Prostate gland (tissue), 2 donors: ENCODE measurements around the gene ZCCHC14. TPM values are rescaled to one million over a fixed set of nuclear protein-coding genes. Genes with fewer than 3 reads are reported as not detected.

ENCODE experiments used
- DNase-seq: peaks from one replicate; pipeline ENCODE4 v3.0.0-alpha.2; 2019; ENCODE audit warnings: low spot score
- H3K27ac ChIP-seq, 2 donors: fragments of 200-600 bp; sonication (generic); 2 replicates each; pipeline ENCODE4 v1.5.1; 2017 to 2019
- H3K27me3 ChIP-seq: fragments of 200-600 bp; sonication (generic); replicated peaks from 2 replicates; pipeline ENCODE4 v1.5.1; 2019; ENCODE audit not compliant: insufficient read depth
- H3K36me3 ChIP-seq, 2 donors: fragments of 200-600 bp; sonication (generic); 1 replicate in 1 of 2; 2 replicates in 1 of 2; pipeline versions ENCODE4 v1.5.1 to v1.8.1; 2017 to 2019
- H3K4me1 ChIP-seq: fragments of 200-600 bp; sonication (generic); replicated peaks from 2 replicates; pipeline ENCODE4 v1.5.1; 2019
- H3K4me3 ChIP-seq, 2 donors: fragments of 200-600 bp; sonication (generic); 2 replicates each; pipeline ENCODE4 v1.5.1; 2017 to 2019
- H3K9me3 ChIP-seq: fragments of 200-600 bp; sonication (generic); 2 replicates; pipeline ENCODE4 v1.5.1; 2017
- POLR2A ChIP-seq: fragments of 450-650 bp; IDR thresholded peaks from one replicate; pipeline ENCODE4 v1.6.1; 2016; ENCODE audit warnings: antibody characterized with exemption, mild to moderate bottlenecking
- POLR2AphosphoS5 ChIP-seq: sonication (generic); formaldehyde crosslinking; IDR thresholded peaks from one replicate; pipeline ENCODE4 v1.6.1; 2017; ENCODE audit warnings: antibody characterized with exemption
- WGBS: methylation state at CpG from one replicate; pipeline ENCODE4 v1.1.5; 2018; 5-methylcytosine and 5-hydroxymethylcytosine counted together
- intact Hi-C: fragments of 100-400 bp; cut with DNase I; formaldehyde crosslinking; loops from one replicate; pipeline ENCODE4 v1.14.2; 2022
- total RNA-seq, 2 donors: library from RNA; depleted of rRNA; stranded (reverse); fragments of >200 nt; gene quantifications; one replicate each; pipeline ENCODE4 v1.1.0, GENCODE V29; 2016
- TF ChIP-seq, protein P1 (sequence below), 4 experiments: fragments of 200-600 bp in 2 of 4; fragments of 450-650 bp in 2 of 4; sonication (generic) in 2 of 4; IDR thresholded peaks; 1 replicate in 3 of 4; 2 replicates in 1 of 4; pipeline ENCODE4 v1.5.1; 2016 to 2019; ENCODE audit warnings: antibody characterized with exemption in 4 of 4, mild to moderate bottlenecking in 2 of 4, moderate library complexity in 2 of 4

The ZCCHC14 gene
- total RNA-seq, 2 donors from 2014 or later = 14.9 to 55.7 TPM

DNA sequence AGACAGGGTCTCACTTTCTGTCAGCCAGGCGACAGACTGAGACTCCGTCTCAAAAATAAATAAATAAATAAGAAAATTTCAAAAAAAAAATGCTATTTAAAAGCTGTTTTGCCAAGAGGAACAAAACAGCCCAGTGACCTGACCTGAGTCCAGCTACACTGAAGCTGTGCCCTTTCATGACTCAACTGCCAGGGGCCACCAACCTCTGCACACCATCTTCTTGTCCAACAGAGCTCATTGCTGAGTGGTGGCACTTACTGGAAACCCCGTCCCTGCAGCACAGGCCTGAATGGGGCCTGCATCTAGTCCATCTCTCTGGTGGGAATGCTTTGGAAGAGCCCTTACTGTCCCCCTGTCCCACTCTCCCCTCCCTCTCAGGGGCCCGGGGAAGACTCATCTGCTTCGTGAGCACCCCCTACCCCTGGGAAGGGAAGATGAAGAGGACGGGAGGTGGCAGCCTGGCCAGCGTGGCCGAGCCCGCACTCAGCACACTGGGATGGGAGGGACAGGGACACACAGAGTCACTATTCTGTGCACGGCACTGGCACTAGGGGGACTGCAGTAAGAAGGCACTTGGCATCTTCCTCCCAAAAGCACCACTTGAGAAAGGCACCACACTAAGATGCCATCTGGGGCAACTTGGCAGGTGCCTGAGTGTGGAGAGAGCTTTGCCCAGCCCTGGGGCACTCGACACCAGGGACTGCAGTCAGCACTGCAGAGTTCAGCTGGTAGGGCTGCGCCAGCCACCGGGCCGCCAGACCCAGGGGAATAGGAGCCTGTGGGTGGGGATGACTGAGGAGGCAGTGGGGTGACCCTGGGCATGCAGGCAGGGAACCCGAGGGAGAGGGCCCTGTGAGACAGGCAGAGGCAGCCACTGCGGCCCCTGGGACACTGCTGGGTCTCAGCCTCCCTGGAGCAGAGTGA, 122.8 kb downstream of the ZCCHC14 start:
- Histone ChIP-seq H3K36me3 (no peaks in the 10 kb centered on the region), H3K4me1 (no peaks in the 10 kb centered on the region), H3K27me3 (no peaks in the 10 kb centered on the region), H3K27ac (no peak overlapping the region), H3K4me3 (no peak overlapping the region), H3K9me3 (no peaks in the 10 kb centered on the region)
- DNase-seq = no peak
- 80% methylated on average over 16 of the region's 16 CpGs for WGBS
- intact Hi-C loops = no loop called here
- TF ChIP-seq, protein P1, sequence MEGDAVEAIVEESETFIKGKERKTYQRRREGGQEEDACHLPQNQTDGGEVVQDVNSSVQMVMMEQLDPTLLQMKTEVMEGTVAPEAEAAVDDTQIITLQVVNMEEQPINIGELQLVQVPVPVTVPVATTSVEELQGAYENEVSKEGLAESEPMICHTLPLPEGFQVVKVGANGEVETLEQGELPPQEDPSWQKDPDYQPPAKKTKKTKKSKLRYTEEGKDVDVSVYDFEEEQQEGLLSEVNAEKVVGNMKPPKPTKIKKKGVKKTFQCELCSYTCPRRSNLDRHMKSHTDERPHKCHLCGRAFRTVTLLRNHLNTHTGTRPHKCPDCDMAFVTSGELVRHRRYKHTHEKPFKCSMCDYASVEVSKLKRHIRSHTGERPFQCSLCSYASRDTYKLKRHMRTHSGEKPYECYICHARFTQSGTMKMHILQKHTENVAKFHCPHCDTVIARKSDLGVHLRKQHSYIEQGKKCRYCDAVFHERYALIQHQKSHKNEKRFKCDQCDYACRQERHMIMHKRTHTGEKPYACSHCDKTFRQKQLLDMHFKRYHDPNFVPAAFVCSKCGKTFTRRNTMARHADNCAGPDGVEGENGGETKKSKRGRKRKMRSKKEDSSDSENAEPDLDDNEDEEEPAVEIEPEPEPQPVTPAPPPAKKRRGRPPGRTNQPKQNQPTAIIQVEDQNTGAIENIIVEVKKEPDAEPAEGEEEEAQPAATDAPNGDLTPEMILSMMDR (IDR thresholded peaks at IDR 0.05) = no peak
- no peak for TF ChIP-seq POLR2AphosphoS5
- no peak for TF ChIP-seq POLR2A

DNA sequence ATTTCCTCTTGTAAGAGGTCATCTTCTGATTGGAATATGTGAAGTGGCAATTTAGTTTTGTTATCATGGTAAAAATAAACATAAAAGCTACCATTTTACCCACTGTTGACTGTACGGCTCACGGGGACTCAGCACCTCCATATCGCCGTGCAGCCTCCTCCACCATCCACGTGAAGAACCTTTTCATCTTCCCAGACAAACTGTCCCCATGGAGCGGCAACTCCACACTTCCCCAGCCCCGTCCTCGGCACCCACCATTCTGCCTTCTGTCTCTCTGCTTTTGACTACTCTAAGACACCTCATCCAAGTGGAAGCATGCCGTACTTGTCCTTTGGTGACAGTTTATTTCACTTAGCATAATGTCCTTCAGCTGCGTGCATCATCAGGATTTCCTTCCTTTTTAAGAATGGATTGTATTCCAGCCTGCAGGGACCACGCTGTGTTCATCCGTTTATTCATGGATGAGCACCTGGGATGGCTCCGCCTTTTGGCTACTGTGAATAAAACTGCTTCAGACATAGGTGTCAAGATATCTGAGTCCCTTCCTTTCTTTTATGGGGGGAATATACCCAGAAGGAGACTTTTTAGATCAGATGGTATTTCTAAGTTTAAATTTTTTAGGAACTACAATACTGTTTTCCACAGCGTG, 123.6 kb downstream of the ZCCHC14 start:
- Histone ChIP-seq H3K4me1 (no peaks in the 10 kb centered on the region), H3K4me3 (no peak overlapping the region), H3K27me3 (no peaks in the 10 kb centered on the region), H3K36me3 (no peaks in the 10 kb centered on the region), H3K9me3 (no peaks in the 10 kb centered on the region), H3K27ac (no peak overlapping the region)
- WGBS = 81% methylated on average over 14 of the region's 14 CpGs
- intact Hi-C loops = no loop called here
- no peak for DNase-seq
- TF ChIP-seq, protein P1 (IDR thresholded peaks at IDR 0.05) = no peak
- TF ChIP-seq POLR2A = no peak
- TF ChIP-seq POLR2AphosphoS5 = peak; percentile 24

DNA sequence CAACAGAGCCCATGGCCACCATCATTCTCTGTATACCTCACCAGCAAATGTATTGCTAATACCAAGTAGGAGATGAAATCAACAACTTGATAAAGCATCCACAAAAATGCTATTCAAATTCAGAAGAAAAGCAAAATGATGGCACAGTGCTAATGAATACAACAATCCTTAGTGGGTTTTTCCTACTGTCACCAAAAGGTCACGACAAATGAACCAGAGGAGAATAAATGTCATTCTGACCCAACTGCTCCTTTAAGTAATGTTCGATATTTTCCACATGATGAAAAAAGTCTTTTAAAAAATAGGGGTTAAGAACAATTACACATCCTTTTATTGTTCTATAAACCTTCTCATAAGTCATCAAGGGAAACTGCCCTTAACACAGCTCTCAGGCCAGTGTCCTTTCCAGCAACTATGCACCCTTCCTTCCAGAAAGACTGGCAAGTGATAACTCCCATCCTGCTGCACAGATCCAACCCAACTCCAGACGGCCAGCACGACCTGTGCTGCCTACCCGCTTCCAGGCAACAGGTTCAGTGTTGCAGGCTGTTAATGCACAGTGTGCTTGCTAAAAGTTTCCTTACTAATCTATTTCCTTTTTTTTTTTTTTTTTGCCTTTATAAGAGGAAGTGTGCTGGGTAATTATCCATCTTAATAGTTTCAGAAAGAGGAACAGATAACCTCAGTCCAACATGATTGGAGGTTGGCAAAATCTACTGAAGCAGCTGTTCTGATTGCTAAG, 124.6 kb downstream of the ZCCHC14 start:
- WGBS = 57% methylated on average over 5 of the region's 5 CpGs
- no peak for DNase-seq
- Histone ChIP-seq H3K27me3 (no peaks in the 10 kb centered on the region), H3K27ac (no peak overlapping the region), H3K36me3 (no peaks in the 10 kb centered on the region), H3K9me3 (no peaks in the 10 kb centered on the region), H3K4me1 (no peaks in the 10 kb centered on the region), H3K4me3 (no peak overlapping the region)
- intact Hi-C loops = no loop called here
- TF ChIP-seq POLR2AphosphoS5 (no peak), POLR2A (no peak)
- TF ChIP-seq, protein P1 (IDR thresholded peaks at IDR 0.05) = no peak

DNA sequence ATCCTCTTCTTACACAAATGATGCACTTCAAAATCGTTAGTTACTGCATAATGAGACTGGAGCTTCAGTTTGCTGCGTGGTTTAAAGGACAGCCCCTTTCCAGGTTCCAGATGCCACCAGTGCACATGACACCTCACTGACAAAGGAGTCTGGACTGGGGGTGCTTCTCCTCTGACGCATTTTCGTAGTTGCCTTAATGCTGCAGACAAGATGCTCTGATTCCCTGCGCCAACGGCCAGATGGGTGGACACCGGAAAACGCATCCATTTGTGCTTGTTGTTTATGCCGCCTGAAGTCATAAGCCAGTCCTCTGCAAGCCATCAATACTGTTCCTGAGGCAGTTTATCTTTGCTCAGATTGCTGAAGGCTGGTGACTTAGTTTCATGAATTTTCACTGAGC, 125.3 kb downstream of the ZCCHC14 start:
- 87% methylated on average over 9 of the region's 9 CpGs for WGBS
- no peak for DNase-seq

More for the DNA sequence above, 125.3 kb downstream of the ZCCHC14 start:
- Histone ChIP-seq H3K9me3 (no peaks in the 10 kb centered on the region), H3K36me3 (no peaks in the 10 kb centered on the region), H3K27ac (no peak overlapping the region), H3K4me1 (no peaks in the 10 kb centered on the region), H3K4me3 (no peak overlapping the region), H3K27me3 (no peaks in the 10 kb centered on the region)
- intact Hi-C loops = no loop called here
- TF ChIP-seq POLR2A (no peak), POLR2AphosphoS5 (no peak)
- TF ChIP-seq, protein P1 (IDR thresholded peaks at IDR 0.05) = no peak
